GM21515 (cell line): ENCODE data around the gene CALML6.

Source experiments
- ATAC-seq: cut with Tn5 transposase; IDR thresholded peaks from one replicate; pipeline ENCODE4 v1.9.1; 2021; ENCODE audit not compliant: unreplicated experiment

CALML6 gene

DNA sequence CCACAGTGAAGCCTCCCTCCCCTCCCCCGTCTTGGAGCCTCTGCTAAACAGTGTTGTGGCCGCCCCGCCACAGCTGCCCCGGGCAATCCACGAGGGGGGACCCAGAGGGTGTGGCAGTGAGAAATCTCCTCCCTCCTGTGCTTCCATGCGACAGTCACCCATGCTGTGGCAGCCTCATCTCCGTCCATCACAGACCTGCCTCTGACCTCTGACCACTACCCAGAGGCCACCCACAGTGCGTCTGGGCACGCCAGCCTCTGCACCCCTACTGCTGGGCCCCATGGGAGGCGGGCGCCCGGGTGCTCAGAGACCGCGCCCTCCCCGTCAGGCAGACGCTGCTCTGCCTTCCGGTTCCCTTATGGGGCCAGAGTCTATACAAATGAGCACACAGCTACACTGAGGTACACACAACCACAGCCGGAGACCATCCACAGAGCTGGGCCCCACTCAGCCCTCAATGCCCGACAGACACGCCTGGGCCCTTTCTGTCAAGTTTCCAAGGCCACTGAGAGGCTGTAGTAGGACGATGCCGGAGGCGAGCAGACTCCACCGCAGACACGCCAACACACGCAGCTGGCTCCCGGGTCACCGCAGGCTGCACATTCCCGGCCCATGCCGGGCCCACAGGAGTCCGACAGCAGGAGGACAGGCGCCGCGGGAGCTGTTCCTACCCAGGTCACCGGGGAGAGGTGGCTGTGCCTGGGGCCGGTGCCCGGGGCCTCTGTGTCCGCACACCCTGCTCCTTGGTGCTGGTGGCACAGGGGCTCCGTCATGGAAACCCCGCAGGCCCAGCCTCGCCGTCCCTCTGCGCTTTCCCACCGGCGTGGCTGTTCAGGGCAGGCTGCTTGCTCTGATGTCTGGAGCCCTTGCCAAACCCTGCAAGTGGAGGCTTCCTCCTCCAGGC, 27.9 kb downstream of the CALML6 start:
- no peak for ATAC-seq

DNA sequence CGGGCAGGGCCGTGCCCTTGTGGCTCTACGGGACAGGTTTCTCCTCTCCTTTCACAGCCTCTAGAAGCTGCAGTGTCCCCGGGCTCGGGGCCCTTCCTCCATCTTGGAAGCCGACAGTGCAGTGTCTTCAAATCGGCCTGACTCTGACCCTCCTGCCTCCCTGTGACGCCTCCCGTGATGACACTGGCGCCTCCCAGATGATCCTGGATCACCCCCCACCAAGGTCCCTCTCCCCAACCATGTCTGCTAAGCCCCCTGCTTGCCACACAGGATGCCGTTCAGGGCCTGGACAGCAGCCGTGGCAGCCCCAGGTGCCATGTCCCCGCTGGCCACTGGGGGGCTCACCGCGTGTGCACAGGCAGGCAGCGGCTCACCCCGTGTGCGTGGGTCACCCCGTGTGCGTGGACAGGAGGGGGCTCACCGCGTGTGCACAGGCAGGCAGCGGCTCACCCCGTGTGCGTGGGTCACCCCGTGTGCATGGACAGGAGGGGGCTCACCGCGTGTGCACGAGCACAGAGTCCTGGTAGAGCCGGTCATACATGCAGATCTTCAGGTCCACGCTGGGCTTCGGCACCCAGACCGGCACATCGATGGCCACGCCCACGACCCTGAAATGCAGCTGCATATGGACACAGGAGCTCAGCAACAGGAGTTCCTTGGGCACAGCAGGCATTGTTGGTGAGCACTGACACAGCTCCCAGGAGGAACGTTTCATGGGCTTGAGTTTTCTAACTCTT, 28.9 kb downstream of the CALML6 start:
- no peak for ATAC-seq

DNA sequence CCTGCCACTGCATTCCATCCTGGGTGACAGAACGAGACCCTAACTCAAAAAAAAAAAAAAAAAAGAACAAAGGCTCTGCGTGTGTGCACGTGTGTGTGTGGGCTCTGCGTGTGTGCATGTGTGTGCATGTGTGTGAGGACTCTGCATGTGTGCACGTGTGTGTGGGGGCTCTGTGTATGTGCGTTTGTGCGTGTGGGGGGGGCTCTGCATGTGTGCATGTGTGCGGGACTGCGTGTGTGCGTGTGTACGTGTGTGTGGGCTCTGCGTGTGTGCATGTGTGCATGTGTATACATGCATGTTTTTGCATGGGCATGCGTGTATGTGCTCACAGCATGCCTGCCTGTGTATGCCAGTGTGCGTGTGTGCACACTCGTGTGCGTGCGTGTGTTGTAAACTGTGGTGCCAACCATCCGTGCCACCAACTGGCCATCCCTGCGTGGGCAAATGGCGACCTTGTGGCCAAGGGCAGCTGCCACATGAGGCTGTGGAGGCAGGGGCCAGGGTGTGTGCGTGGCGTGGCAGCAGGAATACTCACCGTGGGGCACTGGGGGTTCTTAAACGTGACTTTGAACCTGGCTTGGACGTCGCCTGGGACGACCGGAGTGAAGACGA, 30.8 kb downstream of the CALML6 start:
- no peak for ATAC-seq

DNA sequence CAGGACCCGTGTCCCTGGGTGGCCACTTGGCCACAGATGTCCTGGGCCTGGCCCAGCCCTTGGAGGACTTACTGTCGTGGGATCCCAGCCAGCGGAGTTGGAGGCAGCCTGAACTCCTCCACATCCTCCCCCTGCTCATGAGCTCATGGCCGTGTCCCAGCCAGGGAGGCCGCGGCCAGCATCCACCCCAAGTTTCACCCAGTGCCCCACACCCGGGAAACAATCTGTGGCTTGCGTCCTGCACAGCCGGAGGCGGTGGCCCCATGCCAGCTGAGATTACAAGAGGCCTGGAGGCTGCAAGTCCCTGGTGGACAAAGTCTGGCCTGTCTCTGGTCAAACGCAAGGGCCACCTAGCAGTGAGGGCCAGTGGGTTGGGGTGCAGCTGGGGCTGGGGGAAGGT, 31.5 kb downstream of the CALML6 start:
- no peak for ATAC-seq

DNA sequence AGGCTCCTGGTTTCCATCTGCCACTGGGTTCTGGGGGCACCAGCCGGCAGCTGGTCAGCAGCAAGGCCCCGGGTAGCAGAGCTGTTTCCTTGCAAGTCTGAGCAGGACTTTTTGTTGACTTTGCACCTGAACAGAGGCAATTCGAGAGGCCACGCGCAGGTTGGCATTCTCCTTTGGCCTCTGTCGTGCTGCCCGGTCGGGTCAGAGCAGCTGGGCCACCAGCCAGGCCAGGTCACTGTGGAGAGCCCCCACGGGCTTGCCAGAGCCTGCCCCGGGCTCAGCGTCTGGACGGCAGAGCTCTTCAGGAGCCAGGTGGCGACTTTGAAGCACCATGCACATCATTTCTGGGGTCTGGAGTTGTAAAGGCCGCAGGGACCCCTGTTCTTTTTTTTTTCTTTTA, 32.4 kb downstream of the CALML6 start:
- no peak for ATAC-seq

DNA sequence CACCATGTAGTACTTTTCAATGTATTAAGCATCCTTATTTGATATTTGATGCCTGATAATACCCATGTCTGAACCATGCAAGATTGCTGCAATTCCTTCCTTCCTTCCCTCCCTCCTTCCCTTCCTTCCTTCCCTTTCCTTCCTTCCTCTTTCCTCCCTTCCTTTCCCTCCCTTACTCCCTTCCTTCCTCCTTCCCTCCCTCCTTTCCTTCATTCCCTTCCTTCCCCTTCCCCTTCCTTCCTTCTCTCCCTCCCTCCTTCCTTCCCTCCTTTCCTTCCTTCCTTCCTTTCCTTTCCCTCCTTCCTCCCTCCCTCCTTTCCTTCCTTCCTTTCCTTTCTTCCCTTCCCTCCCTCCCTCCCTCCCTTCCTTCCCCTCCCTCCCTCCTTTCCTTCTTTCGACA, 33.7 kb downstream of the CALML6 start:
- no peak for ATAC-seq

DNA sequence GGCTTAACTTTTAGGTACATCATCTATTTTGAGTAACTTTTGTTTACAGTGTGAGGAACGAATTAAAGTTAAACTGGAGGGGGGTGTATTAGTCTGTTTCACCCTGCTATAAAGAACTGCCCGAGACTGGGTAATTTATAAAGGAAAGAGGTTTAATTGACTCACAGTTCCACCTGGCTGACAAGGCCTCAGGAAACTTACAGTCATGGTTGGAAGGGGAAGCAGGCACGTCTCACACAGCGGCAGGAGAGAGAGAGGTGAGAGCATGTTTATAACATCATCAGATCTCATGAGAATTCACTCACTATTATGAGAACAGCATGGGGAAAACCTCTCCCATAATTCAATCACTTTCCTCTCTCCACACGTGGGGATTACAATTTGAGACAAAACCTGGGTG, 35.9 kb downstream of the CALML6 start:
- ATAC-seq = no peak

DNA sequence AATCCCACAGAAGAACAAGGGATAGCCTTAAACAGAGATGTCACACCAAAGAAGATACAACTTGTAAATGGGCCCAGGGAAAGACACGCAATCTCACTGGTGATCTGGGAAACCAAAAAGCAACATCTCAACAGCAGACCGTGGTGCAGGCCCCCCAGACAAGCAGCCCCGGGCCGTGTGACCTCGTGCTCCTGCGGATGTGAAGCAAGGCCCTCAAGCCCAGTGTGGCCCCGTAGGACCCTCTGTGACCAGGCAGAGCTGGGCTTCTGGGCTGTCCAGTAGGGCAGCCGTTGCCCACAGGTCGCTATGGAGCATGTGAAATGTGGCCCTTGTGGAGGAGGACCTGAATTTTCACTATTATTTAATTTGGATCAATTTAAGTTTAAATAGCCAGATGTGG, 39.0 kb downstream of the CALML6 start:
- no peak for ATAC-seq

DNA sequence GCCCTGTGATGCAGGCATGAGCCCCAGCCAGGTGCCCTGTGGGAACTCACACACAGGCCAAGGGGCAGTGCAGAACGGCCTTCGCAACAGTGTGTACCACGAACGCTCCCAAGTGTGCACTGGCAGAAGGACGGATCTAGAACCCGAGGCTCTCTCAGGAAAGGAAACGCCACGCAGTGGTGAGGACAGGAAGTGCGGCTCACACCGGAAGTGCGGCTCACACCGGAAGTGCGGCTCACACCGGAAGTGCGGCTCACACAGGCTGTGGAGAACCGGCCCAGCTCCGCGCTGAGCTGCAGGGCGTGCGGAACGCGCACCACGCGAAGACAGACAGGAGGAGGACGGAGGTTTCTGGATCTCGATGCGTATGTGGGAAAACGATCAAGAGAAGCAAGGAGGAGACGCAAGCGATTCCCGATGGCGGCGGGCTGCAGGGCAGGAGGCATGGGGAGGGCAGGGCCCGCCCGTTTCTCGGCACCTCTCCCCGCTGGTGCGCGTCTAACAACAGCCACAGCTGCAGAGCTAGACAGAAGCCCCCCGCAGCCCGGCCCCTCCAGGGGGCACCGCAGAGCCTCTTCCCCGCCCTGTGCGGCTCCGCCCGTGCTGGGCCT, 39.9 kb downstream of the CALML6 start:
- ATAC-seq = no peak

DNA sequence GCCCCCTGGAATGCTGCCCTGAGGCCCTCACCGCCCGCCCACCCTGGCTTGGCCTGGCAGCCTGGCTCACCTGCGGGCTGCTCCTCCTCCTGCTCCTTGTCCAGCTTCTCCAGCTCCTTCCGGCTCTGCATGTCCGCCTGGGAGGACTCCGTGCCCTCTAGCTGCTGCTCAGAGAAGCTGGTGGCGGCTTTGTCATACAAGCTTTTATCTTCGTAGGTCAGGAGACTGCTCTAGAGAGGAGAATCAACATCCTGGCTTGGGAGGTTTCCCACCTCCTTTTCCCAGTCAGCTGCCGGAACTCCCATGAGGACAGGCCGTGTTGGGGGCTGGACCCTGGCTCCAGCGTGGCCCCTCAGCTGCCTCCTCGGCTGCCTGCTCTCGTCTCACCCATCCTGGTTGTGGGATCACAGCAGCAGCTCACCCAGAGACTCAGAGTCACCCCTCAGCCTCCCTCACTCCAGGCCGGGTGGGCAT, 40.6 kb downstream of the CALML6 start:
- no peak for ATAC-seq

DNA sequence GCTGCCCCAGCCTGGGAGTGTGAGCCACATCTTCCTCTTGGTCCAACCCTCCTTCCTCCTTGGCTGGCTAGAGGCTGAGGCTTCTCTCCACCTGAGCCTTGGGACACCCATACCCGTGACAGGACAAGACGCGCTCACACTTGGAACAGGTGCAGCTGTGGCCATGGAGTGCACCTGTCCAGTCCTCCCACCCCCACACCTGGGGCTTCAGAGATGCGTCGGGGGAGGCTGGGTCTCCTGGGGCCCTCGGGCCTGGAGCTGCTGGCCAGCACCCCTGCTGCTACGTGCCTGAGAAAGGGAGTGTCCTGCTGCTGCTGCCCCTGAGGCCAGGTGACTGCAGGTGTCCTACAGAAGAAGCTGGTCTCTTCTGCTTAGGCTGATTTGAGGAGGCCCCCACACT, 41.0 kb downstream of the CALML6 start:
- no peak for ATAC-seq

DNA sequence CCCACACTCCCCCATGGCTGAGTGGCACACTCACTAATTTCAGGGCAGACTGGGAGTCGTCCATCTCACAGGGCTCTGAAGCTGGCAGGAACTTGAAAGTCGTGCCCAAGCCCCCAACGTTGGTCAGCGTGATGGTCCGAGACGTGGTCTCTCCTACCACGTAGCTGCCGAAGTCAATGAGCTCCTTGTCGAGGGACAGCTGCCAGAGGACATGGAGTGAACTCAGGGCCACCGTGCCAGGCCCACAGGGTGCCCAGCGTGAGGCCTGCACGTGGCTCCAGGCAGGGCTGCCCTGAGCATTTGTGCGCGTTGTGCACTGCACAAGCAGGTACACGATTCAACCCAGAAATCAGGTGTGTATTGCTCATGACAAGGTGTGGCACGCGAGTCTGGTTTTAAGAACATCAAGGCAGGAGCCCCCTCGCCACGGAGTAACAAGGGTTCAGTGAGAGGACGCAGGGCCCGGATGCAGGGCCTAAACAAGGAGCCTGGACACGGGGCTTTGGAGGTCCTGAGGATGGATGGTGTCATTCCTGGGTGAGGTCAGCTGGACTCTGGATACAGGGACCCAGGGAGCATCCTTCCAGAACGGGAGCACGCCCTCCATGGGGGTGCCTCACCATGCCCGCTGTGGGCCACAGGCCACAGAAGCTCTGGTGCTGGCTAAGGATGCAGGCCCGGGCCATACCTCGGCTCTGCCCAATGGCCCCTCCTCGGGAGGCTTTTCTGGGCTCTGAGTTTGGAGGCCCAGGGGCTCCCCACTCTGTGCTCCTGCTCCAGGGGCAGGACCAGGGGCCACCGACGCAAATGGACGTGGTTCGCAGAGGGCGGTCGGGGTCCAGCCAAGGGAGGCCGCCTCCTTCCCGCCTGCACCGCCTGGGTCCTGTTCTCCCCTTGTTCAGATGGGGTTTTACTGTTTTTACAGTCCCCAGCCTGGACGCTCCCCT, 41.8 kb downstream of the CALML6 start:
- no peak for ATAC-seq

DNA sequence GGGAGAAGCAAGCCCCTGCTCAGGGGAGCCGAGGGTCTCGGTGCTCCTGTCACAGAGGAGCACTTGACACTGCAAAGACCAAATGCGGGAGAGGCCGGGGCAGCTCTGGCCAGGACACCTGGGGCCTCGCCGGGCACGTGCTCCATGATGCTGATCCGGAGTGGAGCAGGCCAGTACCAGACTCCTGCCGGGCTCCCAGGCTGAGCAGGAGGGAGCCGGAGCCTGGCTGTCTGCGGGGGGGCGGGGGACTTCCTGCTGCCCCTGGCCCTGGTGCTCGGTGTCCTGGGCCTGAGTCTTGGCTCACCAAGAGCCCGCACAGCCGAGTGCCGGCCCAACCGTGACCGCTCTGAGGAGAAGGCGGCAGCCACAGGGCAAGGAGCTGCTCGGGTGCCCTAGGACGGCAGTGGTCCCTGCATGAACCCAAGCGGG, 42.5 kb downstream of the CALML6 start:
- ATAC-seq = no peak

DNA sequence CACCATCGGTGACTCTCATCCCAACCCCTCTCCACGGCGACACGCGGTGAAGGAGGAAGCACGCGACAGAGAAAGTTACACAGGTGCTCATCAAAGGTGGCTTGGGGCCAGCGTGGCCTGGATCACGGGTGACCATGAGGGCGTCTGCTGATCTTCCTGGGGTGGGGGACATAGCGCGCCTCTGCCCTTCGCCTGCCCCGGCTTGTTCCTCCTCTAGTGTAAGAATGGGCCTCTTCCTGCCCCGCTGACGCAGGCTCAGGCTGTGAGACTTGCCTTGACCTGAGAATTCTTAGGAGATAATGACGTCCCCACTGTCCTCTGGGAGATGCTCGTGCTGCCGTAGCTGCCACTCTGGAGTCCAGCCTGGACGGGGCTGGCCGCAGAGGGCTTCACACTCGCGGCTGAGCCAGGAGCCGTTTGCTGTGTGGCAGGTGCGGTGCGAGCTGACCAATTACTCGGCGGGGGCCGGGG, 43.0 kb downstream of the CALML6 start:
- no peak for ATAC-seq

DNA sequence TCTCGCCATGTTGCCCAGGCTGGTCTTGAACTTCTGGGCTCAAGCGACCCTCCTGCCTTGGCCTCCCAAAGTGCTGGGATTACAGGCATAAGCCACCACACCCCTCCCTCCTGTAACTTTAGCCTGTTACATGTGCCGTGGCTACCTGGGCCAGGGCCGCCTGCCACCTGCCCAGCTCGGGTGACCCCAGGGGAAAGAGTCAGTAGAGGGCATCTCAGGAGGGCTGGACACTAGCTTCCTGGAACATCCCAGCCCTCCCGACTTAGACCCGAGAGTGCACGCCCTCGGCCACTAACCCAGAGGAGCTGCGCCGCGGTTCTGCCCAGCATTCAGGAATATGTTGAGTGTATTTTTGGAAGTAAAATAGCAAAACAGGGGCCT, 44.4 kb downstream of the CALML6 start:
- no peak for ATAC-seq

DNA sequence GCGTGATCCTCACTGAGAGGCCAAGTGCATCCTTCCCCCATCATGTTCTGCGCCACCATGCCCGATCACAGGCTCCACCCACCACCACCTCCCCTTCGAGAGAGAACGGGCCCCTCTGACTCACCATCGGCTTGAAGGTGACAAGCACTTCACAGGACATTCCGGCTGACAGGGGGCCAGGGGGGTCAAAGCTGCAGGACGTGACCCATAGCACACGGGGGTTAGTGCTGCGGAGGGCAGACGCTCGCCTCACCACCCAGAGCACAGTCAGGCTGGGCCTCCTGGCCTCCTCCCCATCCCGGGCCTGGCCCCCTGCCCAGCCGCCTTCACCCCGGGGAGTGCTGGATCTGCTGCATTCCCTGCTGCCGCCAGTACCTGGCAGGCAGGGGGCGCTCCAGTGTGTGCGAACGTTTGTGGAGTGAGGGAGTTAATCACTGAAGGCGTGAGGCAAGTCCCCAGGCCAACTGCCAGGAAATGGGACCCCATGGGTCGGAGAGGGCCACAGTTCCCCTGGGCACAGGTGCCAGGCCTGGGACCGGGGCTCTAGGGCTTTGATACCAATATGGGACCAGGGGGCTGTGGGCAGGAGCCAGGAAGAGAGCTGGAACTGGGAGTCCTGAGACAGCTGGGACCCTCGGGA, 44.9 kb downstream of the CALML6 start:
- ATAC-seq = no peak

DNA sequence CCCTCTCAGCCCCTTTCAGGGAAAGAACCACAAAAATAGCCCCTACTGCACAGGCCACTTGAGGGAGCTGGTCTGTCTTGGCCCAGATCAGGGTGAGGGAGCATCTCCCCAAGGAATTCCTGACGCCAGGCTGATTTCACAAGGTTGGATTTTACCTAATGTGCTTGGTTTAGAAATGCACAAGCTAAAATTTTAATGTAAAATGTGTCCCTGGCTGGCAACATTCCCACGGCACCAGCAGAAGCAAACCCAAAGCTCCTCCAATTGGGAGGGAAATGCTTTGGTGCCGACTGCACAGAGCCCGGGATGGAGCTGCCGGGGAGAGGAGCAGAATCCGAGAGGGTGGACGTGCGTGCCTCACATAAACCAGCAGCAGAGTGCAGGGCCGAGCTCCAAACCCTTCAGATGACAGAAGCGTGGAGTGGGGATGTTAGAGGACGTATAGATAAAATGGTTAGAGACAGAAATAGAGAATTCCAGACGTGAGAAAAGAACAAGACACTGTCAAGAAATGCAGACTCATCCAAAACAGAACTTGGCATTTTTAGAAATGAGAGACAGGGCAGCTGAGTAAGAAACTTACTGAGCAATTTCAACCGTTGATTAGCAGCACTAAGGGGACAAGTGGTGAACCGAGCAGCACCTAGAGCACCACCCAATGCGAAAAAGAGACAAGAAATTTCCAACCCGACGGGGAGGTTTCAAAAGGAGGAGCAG, 45.6 kb downstream of the CALML6 start:
- ATAC-seq = no peak

DNA sequence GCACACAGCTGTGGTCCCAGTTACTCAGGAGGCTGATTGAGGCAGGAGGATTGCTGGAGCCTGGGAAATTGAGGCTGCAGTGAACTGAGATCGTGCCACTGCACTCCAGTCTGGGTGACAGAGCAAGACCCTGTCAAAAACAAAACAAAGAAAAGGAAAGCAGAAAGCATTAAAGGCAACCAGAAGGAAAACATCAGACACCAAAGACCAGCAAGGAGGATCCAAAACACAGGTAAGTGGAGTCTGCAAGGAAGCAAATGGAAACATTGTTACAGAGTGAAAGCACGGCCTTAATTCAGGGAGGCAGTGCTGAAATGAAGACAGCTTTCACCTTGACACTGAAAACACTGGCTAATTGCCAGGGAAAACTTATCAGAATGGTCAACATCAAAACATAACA, 47.7 kb downstream of the CALML6 start:
- ATAC-seq = no peak

DNA sequence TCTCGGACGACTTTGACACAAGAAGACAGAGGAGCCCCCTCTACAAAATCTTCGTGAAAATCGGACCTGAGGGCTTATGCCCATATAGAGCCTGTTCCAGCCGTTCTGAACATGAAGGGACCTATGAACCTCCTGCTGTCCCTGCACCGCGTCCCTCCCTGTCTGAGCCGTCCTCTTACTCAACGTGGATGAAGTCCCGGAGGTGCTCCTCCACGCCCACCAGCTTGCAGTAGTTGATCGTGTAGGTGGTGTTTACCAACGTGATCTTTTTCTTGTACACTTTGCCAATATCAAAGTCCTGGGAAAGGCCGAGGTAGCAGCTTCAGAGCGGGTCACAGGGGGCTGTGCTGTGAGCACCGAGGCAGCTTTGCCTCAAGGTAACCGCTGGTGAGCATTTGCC, 48.5 kb downstream of the CALML6 start:
- no peak for ATAC-seq
